GM12878 (cell line): ENCODE measurements around the gene FSTL4. TPM values are rescaled to one million over a fixed set of nuclear protein-coding genes. Genes with fewer than 3 reads are reported as not detected.

Source experiments
- ATAC-seq: fragments of 200-7000 bp; cut with Tn5 transposase; 3 replicates; pipeline ENCODE4 v1.9.1; 2020; ENCODE audit warnings: mild to moderate bottlenecking, moderate library complexity
- BruUV-seq: library from RNA; stranded (reverse); fragments of 400-500 nt; replicated peaks from 2 replicates; lab custom pipeline; 2021; lab: Mats Ljungman, UMichigan
- CTCF ChIA-PET: fragments of 300-600 bp; sonication (Branson Sonifier 250); formaldehyde crosslinking; extraction: SDS; loops from one replicate; lab custom pipeline; 2021; ENCODE audit warnings: inconsistent platforms; lab: Yijun Ruan, JAX
- POLR2A ChIA-PET: fragments of 350-600 bp; formaldehyde crosslinking; extraction: SDS; loops from one replicate; lab custom pipeline; 2021; ENCODE audit warnings: inconsistent platforms; lab: Charles Lee
- RAD21 ChIA-PET: fragments of 300-600 bp; sonication (Branson Sonifier 250); formaldehyde crosslinking; loops from one replicate; lab custom pipeline; 2023; ENCODE audit warnings: antibody characterized with exemption; ENCODE audit not compliant: unreplicated experiment; lab: Charles Lee
- SMC1A ChIA-PET: fragments of 300-600 bp; sonication (Branson Sonifier 250); formaldehyde crosslinking; loops from one replicate; lab custom pipeline; 2023; ENCODE audit not compliant: unreplicated experiment, uncharacterized antibody; lab: Charles Lee
- DNase-seq: peaks from one replicate; pipeline ENCODE4 v3.0.0-alpha.2; 2011; ENCODE audit warnings: low read depth, low spot score
- FAIRE-seq: peaks from 3 replicates; lab custom pipeline; 2011; peaks lifted over from hg19 to GRCh38; lab: Jason Lieb, UNC
- H2AFZ ChIP-seq: 2 replicates; pipeline ENCODE4 v1.6.0; 2011; ENCODE audit warnings: low read depth, low read length, control low read depth; ENCODE audit not compliant: control insufficient read depth
- H3K27ac ChIP-seq: 2 replicates; pipeline ENCODE4 v1.5.1; 2011; ENCODE audit warnings: control low read depth; ENCODE audit not compliant: control insufficient read depth, insufficient read depth
- H3K27me3 ChIP-seq, 2 experiments: replicated peaks in 1 of 2; 2 replicates each; pipeline versions ENCODE4 v1.6.0 to v1.6.1; 2011; ENCODE audit warnings: low read length in 1 of 2; ENCODE audit not compliant: control insufficient read depth in 2 of 2, insufficient read depth in 2 of 2
- H3K36me3 ChIP-seq, 2 experiments: 2 replicates each; pipeline ENCODE4 v1.5.1; 2011; ENCODE audit warnings: low read length in 1 of 2; ENCODE audit not compliant: control insufficient read depth in 2 of 2, insufficient read depth in 2 of 2
- H3K4me1 ChIP-seq: 2 replicates; pipeline ENCODE4 v1.6.1; 2011; ENCODE audit warnings: mild to moderate bottlenecking, low read length, moderate library complexity, mixed read lengths; ENCODE audit not compliant: control insufficient read depth, insufficient read depth
- H3K4me2 ChIP-seq: 2 replicates; pipeline ENCODE4 v1.6.0; 2011; ENCODE audit warnings: control low read depth; ENCODE audit not compliant: control insufficient read depth, insufficient read depth
- H3K4me3 ChIP-seq: fragments of 200-600 bp; sonication (generic); 2 replicates; pipeline ENCODE4 v1.5.1; 2016
- H3K79me2 ChIP-seq: 2 replicates; pipeline ENCODE4 v1.6.0; 2011; ENCODE audit warnings: low read length; ENCODE audit not compliant: control insufficient read depth, insufficient read depth
- H3K9ac ChIP-seq: 2 replicates; pipeline ENCODE4 v1.8.0; 2011; ENCODE audit warnings: low read length, control low read depth, mixed read lengths; ENCODE audit not compliant: control insufficient read depth, insufficient read depth
- H3K9me3 ChIP-seq: replicated peaks from 3 replicates; pipeline ENCODE4 v1.5.1; 2011; ENCODE audit warnings: mild to moderate bottlenecking, low read length; ENCODE audit not compliant: control insufficient read depth, insufficient read depth
- H4K20me1 ChIP-seq: 2 replicates; pipeline ENCODE4 v1.6.0; 2011; ENCODE audit not compliant: control insufficient read depth, insufficient read depth
- CBX3 ChIP-seq: fragments of 200-600 bp; sonication (generic); IDR thresholded peaks from 2 replicates; pipeline ENCODE4 v1.6.1; 2016; ENCODE audit warnings: low read depth, borderline replicate concordance
- CBX5 ChIP-seq: sonication (generic); IDR thresholded peaks from 2 replicates; pipeline ENCODE4 v1.6.1; 2016; ENCODE audit warnings: low read depth, moderate library complexity, mild to moderate bottlenecking, inconsistent platforms
- CEBPB ChIP-seq, 2 experiments: fragments of 150-350 bp in 1 of 2; IDR thresholded peaks; 2 replicates each; pipeline ENCODE4 v1.6.1; 2012 to 2014; ENCODE audit warnings: low read depth in 2 of 2, low read length in 2 of 2, borderline replicate concordance in 1 of 2, inconsistent platforms in 1 of 2
- EGR1 ChIP-seq, 2 experiments: IDR thresholded peaks; 1 replicate in 1 of 2; 2 replicates in 1 of 2; pipeline ENCODE4 v1.6.1; 2011 to 2012; ENCODE audit warnings: low read depth in 2 of 2, low read length in 2 of 2, borderline replicate concordance in 1 of 2, mild to moderate bottlenecking in 1 of 2, moderate library complexity in 1 of 2
- HDGF ChIP-seq: fragments of 450-650 bp; IDR thresholded peaks from 2 replicates; pipeline ENCODE4 v1.6.1; 2016; ENCODE audit warnings: antibody characterized with exemption
- IRF4 ChIP-seq: IDR thresholded peaks from 2 replicates; pipeline ENCODE4 v1.6.1; 2011; ENCODE audit warnings: low read depth, low read length
- JUNB ChIP-seq: IDR thresholded peaks from 2 replicates; pipeline ENCODE4 v1.6.1; 2016; ENCODE audit warnings: antibody characterized with exemption, mild to moderate bottlenecking
- KLF5 ChIP-seq: fragments of 450-650 bp; IDR thresholded peaks from 2 replicates; pipeline ENCODE4 v1.6.1; 2014; ENCODE audit warnings: mild to moderate bottlenecking; ENCODE audit not compliant: partially characterized antibody
- POLR2AphosphoS2 ChIP-seq: IDR thresholded peaks from 2 replicates; pipeline ENCODE4 v1.6.1; 2011; ENCODE audit warnings: low read depth, mild to moderate bottlenecking, low read length, improper control_type of control experiment, moderate library complexity
- RAD21 ChIP-seq: IDR thresholded peaks from 2 replicates; pipeline ENCODE4 v1.6.1; 2011; ENCODE audit warnings: mild to moderate bottlenecking, low read depth, low read length, moderate library complexity; ENCODE audit not compliant: insufficient read depth
- SMAD5 ChIP-seq: IDR thresholded peaks from 2 replicates; pipeline ENCODE4 v1.6.1; 2016; ENCODE audit warnings: antibody characterized with exemption, low read depth
- SRF ChIP-seq, 2 experiments: IDR thresholded peaks; 2 replicates each; pipeline ENCODE4 v1.6.1; 2011; ENCODE audit warnings: low read depth in 2 of 2, low read length in 2 of 2, mild to moderate bottlenecking in 1 of 2, moderate library complexity in 1 of 2
- SUZ12 ChIP-seq: fragments of 200-600 bp; sonication (generic); IDR thresholded peaks from one replicate; pipeline ENCODE4 v1.6.1; 2018; ENCODE audit warnings: antibody characterized with exemption, mild to moderate bottlenecking; ENCODE audit not compliant: unreplicated experiment
- TCF3 ChIP-seq: IDR thresholded peaks from 2 replicates; pipeline ENCODE4 v1.6.1; 2012; ENCODE audit warnings: low read depth, mild to moderate bottlenecking, low read length, borderline replicate concordance; ENCODE audit not compliant: insufficient read depth
- TCF7 ChIP-seq: IDR thresholded peaks from 2 replicates; pipeline ENCODE4 v1.6.1; 2014; ENCODE audit warnings: antibody characterized with exemption, borderline replicate concordance
- ZNF592 ChIP-seq: fragments of 450-650 bp; IDR thresholded peaks from 2 replicates; pipeline ENCODE4 v1.6.1; 2017; ENCODE audit warnings: mild to moderate bottlenecking, moderate library complexity
- WGBS: methylation state at CpG from one replicate; pipeline ENCODE4 v1.1.6; 2016; ENCODE audit warnings: low lambda C conversion rate; ENCODE audit not compliant: insufficient replicate concordance, insufficient coverage; ENCODE audit errors: missing lambda C conversion rate; 5-methylcytosine and 5-hydroxymethylcytosine counted together
- in situ Hi-C: fragments of 300-500 bp; cut with MboI; formaldehyde crosslinking; loops from 9 replicates; pipeline ENCODE4 v1.14.3; 2018; ENCODE audit warnings: mixed read lengths
- intact Hi-C: fragments of 100-400 bp; cut with micrococcal nuclease; formaldehyde crosslinking; loops from one replicate; pipeline ENCODE4 v1.14.2; 2022; ENCODE audit not compliant: unreplicated experiment
- polyA plus RNA-seq, 11 experiments: library from polyadenylated mRNA; depleted of rRNA in 4 of 11; unstranded in 6 of 11; stranded (reverse) in 5 of 11; fragments of >200 nt; fragmentation: Nextera tagmentation in 4 of 11; fragmentation: Illumina TruSeq in 1 of 11; extraction: Ambion mirVana in 4 of 11; extraction: Trizol in 1 of 11; gene quantifications; 1 replicate in 1 of 11; 2 replicates in 10 of 11; pipeline versions ENCODE4 v1.2.1 to v1.2.3, GENCODE V29; 2011 to 2016; ENCODE audit warnings: inconsistent platforms in 2 of 11, missing spikeins in 2 of 11, low read depth in 1 of 11
- total RNA-seq, 4 experiments: library from RNA; depleted of rRNA in 3 of 4; stranded (reverse); fragments of >200 nt in 3 of 4; fragmentation: Illumina TruSeq in 1 of 4; extraction: Trizol in 1 of 4; gene quantifications; 2 replicates each; pipeline versions ENCODE4 v1.2.1 to v1.2.3, GENCODE V29; 2013 to 2021

FSTL4 gene
- total and polyA plus RNA-seq, 10 of the 15 experiments (the other 5 are each of a cell fraction or from before 2014, with no cell fraction given) = 0.01 to 0.79 (median 0.21) TPM; not detected in 6

GRCh38 chr5:133400831-133401351, 211.4 kb downstream of the FSTL4 start (continued):
- no peak for TF ChIP-seq EGR1 (IDR thresholded peaks at IDR 0.05; ENCODE audit: borderline replicate concordance in 1 of 2, low read depth in 2 of 2, low read length in 2 of 2)

GRCh38 chr5:133400120-133400519, 212.2 kb downstream of the FSTL4 start:
- ChIA-PET SMC1A (no interaction called here), CTCF (interaction anchor here (1.2 to 3.4 kb wide), 3 partner anchors 21 to 61 kb away, joined by 3 to 13 read pairs (median 4); no protein-coding TSS in a partner anchor), RAD21 (interaction anchor here (0.9 kb wide), 1 partner anchor 23 kb away, joined by 3 read pairs; no protein-coding TSS in a partner anchor), POLR2A (no interaction called here)
- no peak overlapping the region for H3K27ac ChIP-seq
- no peak for FAIRE-seq
- intact Hi-C loops = no loop called here
- H3K79me2 ChIP-seq = no peaks in the 10 kb centered on the region
- no peak overlapping the region for H3K4me3 ChIP-seq
- WGBS = 59% methylated on average over 3 of the region's 3 CpGs
- no peak for ATAC-seq
- no peaks in the 10 kb centered on the region for H3K27me3 ChIP-seq
- no peaks in the 10 kb centered on the region for H4K20me1 ChIP-seq
- no peak overlapping the region for H3K4me2 ChIP-seq
- H3K9me3 ChIP-seq = no peaks in the 10 kb centered on the region
- peaks cover 31% of the 10 kb centered on the region for H3K4me1 ChIP-seq
- H3K36me3 ChIP-seq = no peaks in the 10 kb centered on the region
- no TSS peak for BruUV-seq
- TF ChIP-seq JUNB (no peak), RAD21 (no peak), POLR2AphosphoS2 (no peak), CBX5 (no peak), TCF3 (no peak), SUZ12 (no peak), KLF5 (no peak), CBX3 (no peak), ZNF592 (no peak), SMAD5 (no peak), TCF7 (no peak), HDGF (no peak), SRF (IDR thresholded peaks at IDR 0.05; ENCODE audit: low read depth in 2 of 2, low read length in 2 of 2) (no peak), IRF4 (no peak), CEBPB (IDR thresholded peaks at IDR 0.05; ENCODE audit: borderline replicate concordance in 1 of 2, low read depth in 2 of 2, low read length in 2 of 2) (no peak)
- no peak overlapping the region for H2AFZ ChIP-seq
- no peak for DNase-seq
- in situ Hi-C loops = no loop called here
- no peak overlapping the region for H3K9ac ChIP-seq
